ENCODE measurements around the gene ECPAS.
"Not testable (repeated sequence)": the region's sequence is repeated elsewhere in the genome, so short reads cannot be mapped to it uniquely, and the experiment has no call there.

ECPAS gene

DNA sequence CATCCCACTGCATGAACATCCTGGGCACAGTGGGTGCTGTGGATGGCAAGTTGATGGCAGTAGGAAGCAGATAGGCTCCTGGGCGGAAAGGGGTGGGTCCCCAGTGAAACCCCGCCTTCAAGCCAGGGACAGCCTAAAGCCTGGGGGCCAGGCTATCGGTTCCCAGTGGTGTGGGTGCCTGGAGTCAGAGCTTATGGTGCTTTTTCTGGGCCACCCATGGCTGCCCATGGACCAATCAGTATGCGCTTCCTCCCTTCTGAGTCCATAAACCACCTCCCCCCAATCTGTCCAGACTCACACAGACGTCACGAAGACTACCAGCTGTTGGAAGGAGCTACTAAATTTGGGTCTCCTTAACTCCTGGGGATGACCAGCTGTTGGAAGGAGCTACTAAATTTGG is 17.5 kb upstream of the ECPAS start:
- TF ChIP-seq CTCF (IDR thresholded peaks at IDR 0.05), result no peak
- no peaks in the 10 kb centered on the region for H3K9me3 Mint-ChIP-seq
- no peak overlapping the region for H3K4me3 Mint-ChIP-seq
- no peak overlapping the region for H3K27ac Mint-ChIP-seq
- H3K36me3 Mint-ChIP-seq (ENCODE audit: low read depth), result no peaks in the 10 kb centered on the region
- DNase-seq, result no peak
- no peaks in the 10 kb centered on the region for H3K27me3 Mint-ChIP-seq (ENCODE audit: low read depth, poor library complexity)
- peaks cover 6% of the 10 kb centered on the region for H3K4me1 Mint-ChIP-seq

DNA sequence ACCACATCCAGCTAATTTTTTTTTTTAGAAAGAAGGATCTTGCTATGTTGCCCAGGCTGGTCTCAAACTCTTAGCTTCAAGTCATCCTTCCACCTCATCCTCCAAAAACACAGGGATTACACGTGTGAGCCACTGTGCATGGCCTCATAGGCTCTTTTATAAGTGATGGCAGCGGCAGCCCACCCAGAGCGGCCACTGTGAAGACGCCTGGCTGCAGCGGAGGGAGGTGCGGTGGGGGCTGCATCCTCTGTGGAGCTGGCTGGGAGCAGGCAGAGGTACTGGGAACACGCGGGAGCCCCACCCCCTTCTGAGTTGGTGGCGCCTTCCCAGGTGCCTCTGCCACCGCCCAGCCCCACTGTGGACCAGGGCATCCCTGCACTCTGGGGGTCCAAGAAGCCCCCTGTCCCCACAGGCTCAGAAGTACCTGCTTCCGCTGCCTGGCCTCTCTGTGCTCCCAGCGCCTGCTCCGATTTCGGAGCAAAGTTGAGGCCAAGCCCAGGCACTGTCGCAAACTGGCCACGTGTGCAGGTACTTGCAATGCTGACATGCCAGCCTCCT is 16.9 kb upstream of the ECPAS start:
- TF ChIP-seq CTCF (IDR thresholded peaks at IDR 0.05), result no peak
- no peaks in the 10 kb centered on the region for H3K36me3 Mint-ChIP-seq (ENCODE audit: low read depth)
- H3K27ac Mint-ChIP-seq, result no peak overlapping the region
- H3K9me3 Mint-ChIP-seq, result no peaks in the 10 kb centered on the region
- no peaks in the 10 kb centered on the region for H3K27me3 Mint-ChIP-seq (ENCODE audit: low read depth, poor library complexity)
- H3K4me3 Mint-ChIP-seq, result no peak overlapping the region
- DNase-seq, result no peak
- H3K4me1 Mint-ChIP-seq, result peaks cover 6% of the 10 kb centered on the region

DNA sequence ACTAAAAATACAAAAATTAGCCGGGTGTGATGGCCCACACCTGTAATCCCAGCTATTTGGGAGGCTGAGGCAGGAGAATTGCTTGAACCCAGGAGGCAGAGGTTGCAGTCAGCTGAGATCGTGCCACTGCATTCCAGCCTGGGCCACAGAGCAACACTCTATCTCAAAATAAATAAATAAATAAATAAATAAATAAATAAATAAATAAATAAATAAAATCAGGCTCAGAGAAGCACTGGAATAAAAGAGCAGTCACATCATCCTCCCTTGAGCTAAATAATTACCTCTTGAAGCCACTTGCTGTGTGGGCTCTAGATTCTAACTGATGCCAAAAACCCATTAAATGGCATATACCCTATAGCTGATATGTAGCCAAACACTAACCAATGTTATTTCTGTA is 13.0 kb upstream of the ECPAS start:
- not testable (repeated sequence) for H3K4me1 Mint-ChIP-seq; H3K4me3 Mint-ChIP-seq; H3K36me3 Mint-ChIP-seq (ENCODE audit: low read depth); H3K27ac Mint-ChIP-seq; H3K9me3 Mint-ChIP-seq; DNase-seq; H3K27me3 Mint-ChIP-seq (ENCODE audit: low read depth, poor library complexity)

- Mint-ChIP-seq H3K4me3 (peak overlapping the region; percentile 93), H3K27me3 (ENCODE audit: low read depth, poor library complexity) (peaks cover 3% of the 10 kb centered on the region), H3K4me1 (peaks cover 28% of the 10 kb centered on the region), H3K36me3 (ENCODE audit: low read depth) (no peaks in the 10 kb centered on the region), H3K27ac (peak overlapping the region; percentile 93), H3K9me3 (no peaks in the 10 kb centered on the region)
- DNase-seq, result no peak
- TF ChIP-seq CTCF (IDR thresholded peaks at IDR 0.05), result no peak
Observed at GRCh38 chr9:111484572-111484894, 350 bp upstream of the ECPAS start.

DNA sequence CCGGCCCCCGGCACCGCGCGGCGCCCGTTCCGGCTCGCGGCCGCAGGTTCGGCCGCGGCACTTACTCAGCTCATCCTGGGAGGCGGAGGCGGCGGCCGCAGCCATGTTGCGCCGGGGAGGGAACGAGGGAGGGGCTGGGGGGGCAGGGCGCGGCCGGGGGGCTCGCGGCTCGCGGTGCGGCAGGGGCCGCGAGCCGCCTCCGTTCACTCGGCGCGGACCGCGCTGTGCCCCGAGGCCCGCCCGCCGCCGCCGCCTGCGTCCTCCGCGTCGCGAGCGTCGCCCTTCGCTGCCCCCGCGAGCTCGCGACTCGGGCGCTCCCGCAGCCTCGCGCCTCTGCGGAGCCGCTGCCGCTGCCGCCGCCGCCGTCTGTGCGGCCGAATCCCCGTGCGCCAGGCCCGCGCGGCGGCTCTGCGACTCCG is 735 bp downstream of the ECPAS start:
- Mint-ChIP-seq H3K4me3 (no peak overlapping the region), H3K36me3 (ENCODE audit: low read depth) (peaks cover 7% of the 10 kb centered on the region), H3K4me1 (peaks cover 32% of the 10 kb centered on the region), H3K9me3 (no peaks in the 10 kb centered on the region), H3K27me3 (ENCODE audit: low read depth, poor library complexity) (peaks cover 3% of the 10 kb centered on the region), H3K27ac (no peak overlapping the region)
- TF ChIP-seq CTCF (IDR thresholded peaks at IDR 0.05), result no peak
- DNase-seq, result no peak

DNA sequence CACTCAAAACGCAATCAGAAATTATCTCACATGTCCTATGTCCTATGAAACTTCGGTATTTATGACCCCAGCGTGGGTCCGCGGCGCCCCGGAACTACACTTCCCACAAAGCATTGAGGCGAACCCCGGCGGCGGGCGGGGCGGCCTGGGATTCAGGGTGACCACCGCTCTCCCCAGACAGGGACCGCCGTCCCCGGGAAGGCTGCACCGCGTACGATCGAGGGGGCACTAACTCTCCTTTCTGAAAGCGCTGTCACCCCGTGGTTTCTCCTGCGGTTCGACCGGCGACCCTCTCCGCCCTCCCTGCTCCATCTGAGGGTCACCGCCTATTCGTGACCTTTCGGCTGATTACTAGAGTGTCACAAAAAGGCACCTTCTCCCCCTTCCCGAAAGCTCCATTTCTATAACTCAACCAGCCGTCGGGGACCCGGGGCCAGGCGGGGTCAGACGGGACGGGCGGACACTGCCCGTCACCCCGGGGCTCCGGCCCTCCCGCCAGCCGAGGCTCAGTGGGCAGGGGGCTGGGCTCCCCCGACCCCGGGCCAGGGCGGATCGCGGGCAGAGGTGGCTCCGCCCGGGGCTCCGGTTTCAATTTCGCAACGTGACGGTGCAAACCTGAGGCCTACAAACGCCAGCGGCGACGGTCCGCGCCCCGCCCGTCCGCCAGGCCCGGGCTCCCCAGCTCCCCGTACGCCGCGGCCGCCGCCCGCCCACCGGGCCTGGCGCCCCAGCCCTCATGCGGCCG is 1.3 kb downstream of the ECPAS start:
- peak; percentile 78 for DNase-seq
- Mint-ChIP-seq H3K9me3 (no peaks in the 10 kb centered on the region), H3K4me1 (peaks cover 32% of the 10 kb centered on the region), H3K36me3 (ENCODE audit: low read depth) (peaks cover 7% of the 10 kb centered on the region), H3K27me3 (ENCODE audit: low read depth, poor library complexity) (peaks cover 3% of the 10 kb centered on the region), H3K4me3 (peak overlapping the region; percentile 82), H3K27ac (peak overlapping the region; percentile 97)
- TF ChIP-seq CTCF (IDR thresholded peaks at IDR 0.05), result no peak
